HepG2 (cell line): ENCODE data around the gene CARS2. TPM values are rescaled to one million over a fixed set of nuclear protein-coding genes. Genes with fewer than 3 reads are reported as not detected.

Experiments
- ATAC-seq: fragments of 200-7000 bp; cut with Tn5 transposase; 3 replicates; pipeline ENCODE4 v1.9.1; 2020; ENCODE audit warnings: mild to moderate bottlenecking, moderate library complexity
- BruUV-seq: library from RNA; stranded (reverse); fragments of 400-500 nt; replicated peaks from 2 replicates; lab custom pipeline; 2021; lab: Mats Ljungman, UMichigan
- CTCF ChIA-PET: fragments of 300-600 bp; formaldehyde crosslinking; extraction: SDS; loops from one replicate; lab custom pipeline; 2021; ENCODE audit warnings: low total read pairs, inconsistent platforms, low intra/inter-chr PET ratio; lab: Yijun Ruan, JAX
- POLR2A ChIA-PET: fragments of 350-600 bp; sonication (Branson Sonifier 250); formaldehyde crosslinking; loops from one replicate; lab custom pipeline; 2020; ENCODE audit warnings: antibody characterized with exemption, inconsistent platforms; lab: Yijun Ruan, JAX
- DNase-seq: peaks from one replicate; pipeline ENCODE4 v3.0.0-alpha.2; 2015; ENCODE audit warnings: low spot score
- FAIRE-seq: peaks from 3 replicates; lab custom pipeline; 2011; peaks lifted over from hg19 to GRCh38; lab: Jason Lieb, UNC
- H2AFZ ChIP-seq: one replicate; pipeline ENCODE4 v1.6.1; 2011; ENCODE audit warnings: low read length, inconsistent platforms
- H3K27ac ChIP-seq: fragments of 300-600 bp; 3 replicates; pipeline ENCODE4 v1.8.0; 2011; ENCODE audit warnings: mixed run types, mild to moderate bottlenecking, mixed read lengths, low read length, inconsistent platforms; ENCODE audit not compliant: insufficient read depth; ENCODE audit errors: extremely low read length
- H3K27me3 ChIP-seq, 2 experiments: fragments of 200-600 bp in 1 of 2; 2 replicates in 1 of 2; 3 replicates in 1 of 2; pipeline versions ENCODE4 v1.6.0 to v1.8.0; 2011; ENCODE audit warnings: low read length in 2 of 2, mild to moderate bottlenecking in 2 of 2, moderate library complexity in 2 of 2, inconsistent platforms in 1 of 2; ENCODE audit not compliant: insufficient read depth in 2 of 2, control insufficient read depth in 1 of 2
- H3K36me3 ChIP-seq, 2 experiments: fragments of 200-600 bp in 1 of 2; replicated peaks in 1 of 2; 2 replicates in 1 of 2; 3 replicates in 1 of 2; pipeline versions ENCODE4 v1.5.1 to v1.8.0; 2011; ENCODE audit warnings: low read length in 2 of 2, inconsistent platforms in 1 of 2; ENCODE audit not compliant: insufficient read depth in 2 of 2, control insufficient read depth in 1 of 2
- H3K4me1 ChIP-seq: 2 replicates; pipeline ENCODE4 v1.5.1; 2012; ENCODE audit warnings: low read length, inconsistent platforms; ENCODE audit not compliant: insufficient read depth
- H3K4me2 ChIP-seq: 2 replicates; pipeline ENCODE4 v1.6.0; 2011; ENCODE audit warnings: low read depth, low read length, inconsistent platforms
- H3K4me3 ChIP-seq, 3 experiments: fragments of 200-600 bp in 1 of 3; sonication (generic), shearing (Covaris generic) in 1 of 3; replicated peaks in 1 of 3; 2 replicates each; pipeline ENCODE4 v1.5.1; 2011 to 2016; ENCODE audit warnings: low read length in 3 of 3, inconsistent platforms in 2 of 3, low read depth in 2 of 3, mild to moderate bottlenecking in 2 of 3, control low read depth in 1 of 3, mixed read lengths in 1 of 3; ENCODE audit not compliant: insufficient read depth in 1 of 3
- H3K79me2 ChIP-seq: one replicate; pipeline ENCODE4 v1.6.1; 2011; ENCODE audit warnings: low read length, inconsistent platforms; ENCODE audit not compliant: insufficient read depth
- H3K9ac ChIP-seq: 2 replicates; pipeline ENCODE4 v1.6.0; 2011; ENCODE audit warnings: mild to moderate bottlenecking, low read depth, low read length, inconsistent platforms; ENCODE audit not compliant: insufficient read depth
- H3K9me3 ChIP-seq: 2 replicates; pipeline ENCODE4 v1.5.1; 2012; ENCODE audit warnings: mild to moderate bottlenecking, low read length
- H4K20me1 ChIP-seq: 2 replicates; pipeline ENCODE4 v1.6.0; 2011; ENCODE audit warnings: inconsistent platforms, mild to moderate bottlenecking, low read length, moderate library complexity; ENCODE audit not compliant: insufficient read depth
- MEIS2 ChIP-seq: sonication (generic); formaldehyde crosslinking; IDR thresholded peaks from 2 replicates; pipeline ENCODE4 v1.9.0; 2021; ENCODE audit warnings: mild to moderate bottlenecking, missing genetic modification reagents
- RELA ChIP-seq: sonication (generic); formaldehyde crosslinking; IDR thresholded peaks from 2 replicates; pipeline ENCODE4 v1.4.0; 2020; ENCODE audit warnings: missing genetic modification reagents
- RFXAP ChIP-seq: sonication (generic); formaldehyde crosslinking; IDR thresholded peaks from 2 replicates; pipeline ENCODE4 v1.4.0; 2020; ENCODE audit warnings: missing genetic modification reagents, borderline replicate concordance
- XBP1 ChIP-seq: sonication (generic); formaldehyde crosslinking; IDR thresholded peaks from 2 replicates; pipeline ENCODE4 v1.5.0; 2020; ENCODE audit warnings: missing genetic modification reagents
- ZFP36L1 ChIP-seq: sonication (generic); formaldehyde crosslinking; IDR thresholded peaks from 2 replicates; pipeline ENCODE4 v1.8.0; 2022; ENCODE audit warnings: mild to moderate bottlenecking, missing genetic modification reagents, moderate library complexity
- ZNF644 ChIP-seq: IDR thresholded peaks from 2 replicates; pipeline ENCODE4 v1.6.1; 2016; ENCODE audit warnings: low read depth
- ZSCAN31 ChIP-seq: sonication (generic); formaldehyde crosslinking; IDR thresholded peaks from 2 replicates; pipeline ENCODE4 v1.5.0; 2020; ENCODE audit warnings: low read depth, mild to moderate bottlenecking, missing genetic modification reagents
- WGBS: methylation state at CpG from one replicate; pipeline ENCODE4 v1.1.6; 2017; ENCODE audit warnings: low lambda C conversion rate; 5-methylcytosine and 5-hydroxymethylcytosine counted together
- in situ Hi-C: cut with HindIII; loops from 2 replicates; pipeline ENCODE4 v1.10.0; 2017; ENCODE audit warnings: low pct_unique_long_range_greater_than_20kb; ENCODE audit not compliant: extremely low pct_ligation_motif_present
- intact Hi-C: fragments of 100-400 bp; cut with micrococcal nuclease; formaldehyde crosslinking; loops from one replicate; pipeline ENCODE4 v1.10.0; 2022; ENCODE audit not compliant: unreplicated experiment
- polyA plus RNA-seq, 8 experiments: library from polyadenylated mRNA; depleted of rRNA in 3 of 8; stranded (reverse) in 7 of 8; unstranded in 1 of 8; fragments of >200 nt; fragmentation: Illumina TruSeq in 4 of 8; extraction: Trizol in 4 of 8; gene quantifications; 2 replicates each; pipeline versions ENCODE4 v1.2.1 to v1.2.3, GENCODE V29; 2011 to 2016; ENCODE audit warnings: low read depth in 4 of 8, missing spikeins in 1 of 8, mixed read lengths in 1 of 8; ENCODE audit not compliant: insufficient read depth in 1 of 8
- total RNA-seq, 5 experiments: library from RNA; depleted of rRNA; stranded (reverse); fragments of >200 nt; fragmentation: Illumina TruSeq; extraction: Trizol; gene quantifications; 2 replicates each; pipeline ENCODE4 v1.2.3, GENCODE V29; 2016; ENCODE audit warnings: low read depth in 1 of 5
- TF ChIP-seq, protein P1 (sequence below): sonication (generic); formaldehyde crosslinking; IDR thresholded peaks from 2 replicates; pipeline ENCODE4 v1.4.0; 2020; ENCODE audit warnings: missing genetic modification reagents
- TF ChIP-seq, protein P2 (sequence below): sonication (generic); formaldehyde crosslinking; IDR thresholded peaks from 2 replicates; pipeline ENCODE4 v1.5.1; 2020; ENCODE audit warnings: missing genetic modification reagents, mild to moderate bottlenecking, borderline replicate concordance
- TF ChIP-seq, protein P3 (sequence below): sonication (generic); formaldehyde crosslinking; IDR thresholded peaks from 2 replicates; pipeline ENCODE4 v1.4.0; 2020; ENCODE audit warnings: missing genetic modification reagents, borderline replicate concordance
- TF ChIP-seq, protein P4 (sequence below): sonication (generic); formaldehyde crosslinking; IDR thresholded peaks from 2 replicates; pipeline ENCODE4 v1.4.0; 2020; ENCODE audit warnings: missing genetic modification reagents
- TF ChIP-seq, protein P5 (sequence below): sonication (generic); formaldehyde crosslinking; IDR thresholded peaks from 2 replicates; pipeline ENCODE4 v1.8.1; 2023; ENCODE audit warnings: mild to moderate bottlenecking, missing genetic modification reagents
- TF ChIP-seq, protein P6 (sequence below): sonication (generic); formaldehyde crosslinking; IDR thresholded peaks from 2 replicates; pipeline ENCODE4 v1.4.0; 2020; ENCODE audit warnings: mild to moderate bottlenecking, missing genetic modification reagents

CARS2 gene
- total and polyA plus RNA-seq, 2 of the 13 experiments (the other 11 are each of a cell fraction or from before 2014, with no cell fraction given), result 41.1 to 59.3 TPM

DNA sequence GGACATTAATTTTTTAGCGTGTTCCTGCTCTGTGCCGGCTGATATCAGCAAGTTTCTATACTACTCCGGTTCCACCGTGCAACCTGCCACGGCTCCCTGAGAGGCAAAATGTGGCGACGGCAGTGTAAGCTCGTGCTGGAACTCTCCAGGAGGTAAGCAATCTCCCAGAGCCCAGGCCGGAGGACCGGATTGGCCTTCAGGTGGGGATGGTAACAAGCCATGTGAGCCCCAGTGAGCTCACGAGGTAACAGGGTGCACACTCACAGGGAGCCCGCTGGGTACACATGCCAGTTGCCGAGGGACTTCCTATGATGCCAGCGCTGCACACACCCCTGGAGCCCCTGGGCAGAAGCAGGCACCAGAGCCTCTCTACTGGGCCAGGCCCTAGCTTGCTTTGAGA lies 52.1 kb downstream of the CARS2 start (continued):
- TF ChIP-seq, protein P1, sequence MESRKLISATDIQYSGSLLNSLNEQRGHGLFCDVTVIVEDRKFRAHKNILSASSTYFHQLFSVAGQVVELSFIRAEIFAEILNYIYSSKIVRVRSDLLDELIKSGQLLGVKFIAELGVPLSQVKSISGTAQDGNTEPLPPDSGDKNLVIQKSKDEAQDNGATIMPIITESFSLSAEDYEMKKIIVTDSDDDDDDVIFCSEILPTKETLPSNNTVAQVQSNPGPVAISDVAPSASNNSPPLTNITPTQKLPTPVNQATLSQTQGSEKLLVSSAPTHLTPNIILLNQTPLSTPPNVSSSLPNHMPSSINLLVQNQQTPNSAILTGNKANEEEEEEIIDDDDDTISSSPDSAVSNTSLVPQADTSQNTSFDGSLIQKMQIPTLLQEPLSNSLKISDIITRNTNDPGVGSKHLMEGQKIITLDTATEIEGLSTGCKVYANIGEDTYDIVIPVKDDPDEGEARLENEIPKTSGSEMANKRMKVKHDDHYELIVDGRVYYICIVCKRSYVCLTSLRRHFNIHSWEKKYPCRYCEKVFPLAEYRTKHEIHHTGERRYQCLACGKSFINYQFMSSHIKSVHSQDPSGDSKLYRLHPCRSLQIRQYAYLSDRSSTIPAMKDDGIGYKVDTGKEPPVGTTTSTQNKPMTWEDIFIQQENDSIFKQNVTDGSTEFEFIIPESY (CRISPR knock-in tag), result no peak
- no peak for TF ChIP-seq RELA (CRISPR knock-in tag)
- TF ChIP-seq, protein P2, sequence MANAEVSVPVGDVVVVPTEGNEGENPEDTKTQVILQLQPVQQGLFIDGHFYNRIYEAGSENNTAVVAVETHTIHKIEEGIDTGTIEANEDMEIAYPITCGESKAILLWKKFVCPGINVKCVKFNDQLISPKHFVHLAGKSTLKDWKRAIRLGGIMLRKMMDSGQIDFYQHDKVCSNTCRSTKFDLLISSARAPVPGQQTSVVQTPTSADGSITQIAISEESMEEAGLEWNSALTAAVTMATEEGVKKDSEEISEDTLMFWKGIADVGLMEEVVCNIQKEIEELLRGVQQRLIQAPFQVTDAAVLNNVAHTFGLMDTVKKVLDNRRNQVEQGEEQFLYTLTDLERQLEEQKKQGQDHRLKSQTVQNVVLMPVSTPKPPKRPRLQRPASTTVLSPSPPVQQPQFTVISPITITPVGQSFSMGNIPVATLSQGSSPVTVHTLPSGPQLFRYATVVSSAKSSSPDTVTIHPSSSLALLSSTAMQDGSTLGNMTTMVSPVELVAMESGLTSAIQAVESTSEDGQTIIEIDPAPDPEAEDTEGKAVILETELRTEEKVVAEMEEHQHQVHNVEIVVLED, result no peak
- TF ChIP-seq, protein P3, sequence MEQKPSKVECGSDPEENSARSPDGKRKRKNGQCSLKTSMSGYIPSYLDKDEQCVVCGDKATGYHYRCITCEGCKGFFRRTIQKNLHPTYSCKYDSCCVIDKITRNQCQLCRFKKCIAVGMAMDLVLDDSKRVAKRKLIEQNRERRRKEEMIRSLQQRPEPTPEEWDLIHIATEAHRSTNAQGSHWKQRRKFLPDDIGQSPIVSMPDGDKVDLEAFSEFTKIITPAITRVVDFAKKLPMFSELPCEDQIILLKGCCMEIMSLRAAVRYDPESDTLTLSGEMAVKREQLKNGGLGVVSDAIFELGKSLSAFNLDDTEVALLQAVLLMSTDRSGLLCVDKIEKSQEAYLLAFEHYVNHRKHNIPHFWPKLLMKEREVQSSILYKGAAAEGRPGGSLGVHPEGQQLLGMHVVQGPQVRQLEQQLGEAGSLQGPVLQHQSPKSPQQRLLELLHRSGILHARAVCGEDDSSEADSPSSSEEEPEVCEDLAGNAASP (CRISPR knock-in tag), result no peak

DNA sequence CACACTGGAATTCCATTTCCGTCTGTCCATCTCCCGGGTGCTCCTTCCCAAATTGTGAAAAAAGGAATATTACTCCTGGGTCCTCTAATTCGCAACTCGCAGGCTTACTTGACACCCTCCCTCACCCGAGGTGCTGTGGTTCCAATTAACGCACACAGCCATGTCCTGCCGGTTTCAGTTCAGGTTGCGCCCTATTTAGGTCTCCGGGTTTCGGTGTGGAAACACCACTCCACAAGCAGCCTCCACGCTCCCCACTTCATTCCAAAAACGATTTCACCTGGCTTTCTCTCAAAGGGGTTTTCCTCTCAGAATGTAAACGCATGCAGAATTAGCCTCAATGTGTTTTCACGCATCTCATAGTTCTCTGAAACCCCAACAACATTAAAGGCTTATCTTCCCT lies 52.6 kb downstream of the CARS2 start:
- no peaks in the 10 kb centered on the region for H3K4me1 ChIP-seq
- BruUV-seq, result no TSS peak
- POLR2A ChIA-PET, result no interaction called here
- no peak overlapping the region for H2AFZ ChIP-seq
- intact Hi-C loops, result no loop called here
- no peak overlapping the region for H3K9ac ChIP-seq
- no peaks in the 10 kb centered on the region for H3K9me3 ChIP-seq
- ATAC-seq (no peak), DNase-seq (no peak), FAIRE-seq (no peak)
- H3K27me3 ChIP-seq, result no peaks in the 10 kb centered on the region
- WGBS, result 90% methylated on average over 14 of the region's 14 CpGs
- H3K36me3 ChIP-seq, result peaks cover 5 to 35% of the 10 kb centered on the region in 2 experiments
- no peak overlapping the region for H3K4me2 ChIP-seq
- no peaks in the 10 kb centered on the region for H3K79me2 ChIP-seq
- in situ Hi-C loops, result no loop called here
- no peaks in the 10 kb centered on the region for H4K20me1 ChIP-seq
- CTCF ChIA-PET, result no interaction called here
- H3K4me3 ChIP-seq, result no peak overlapping the region
- H3K27ac ChIP-seq, result no peak overlapping the region
- TF ChIP-seq, protein P4, sequence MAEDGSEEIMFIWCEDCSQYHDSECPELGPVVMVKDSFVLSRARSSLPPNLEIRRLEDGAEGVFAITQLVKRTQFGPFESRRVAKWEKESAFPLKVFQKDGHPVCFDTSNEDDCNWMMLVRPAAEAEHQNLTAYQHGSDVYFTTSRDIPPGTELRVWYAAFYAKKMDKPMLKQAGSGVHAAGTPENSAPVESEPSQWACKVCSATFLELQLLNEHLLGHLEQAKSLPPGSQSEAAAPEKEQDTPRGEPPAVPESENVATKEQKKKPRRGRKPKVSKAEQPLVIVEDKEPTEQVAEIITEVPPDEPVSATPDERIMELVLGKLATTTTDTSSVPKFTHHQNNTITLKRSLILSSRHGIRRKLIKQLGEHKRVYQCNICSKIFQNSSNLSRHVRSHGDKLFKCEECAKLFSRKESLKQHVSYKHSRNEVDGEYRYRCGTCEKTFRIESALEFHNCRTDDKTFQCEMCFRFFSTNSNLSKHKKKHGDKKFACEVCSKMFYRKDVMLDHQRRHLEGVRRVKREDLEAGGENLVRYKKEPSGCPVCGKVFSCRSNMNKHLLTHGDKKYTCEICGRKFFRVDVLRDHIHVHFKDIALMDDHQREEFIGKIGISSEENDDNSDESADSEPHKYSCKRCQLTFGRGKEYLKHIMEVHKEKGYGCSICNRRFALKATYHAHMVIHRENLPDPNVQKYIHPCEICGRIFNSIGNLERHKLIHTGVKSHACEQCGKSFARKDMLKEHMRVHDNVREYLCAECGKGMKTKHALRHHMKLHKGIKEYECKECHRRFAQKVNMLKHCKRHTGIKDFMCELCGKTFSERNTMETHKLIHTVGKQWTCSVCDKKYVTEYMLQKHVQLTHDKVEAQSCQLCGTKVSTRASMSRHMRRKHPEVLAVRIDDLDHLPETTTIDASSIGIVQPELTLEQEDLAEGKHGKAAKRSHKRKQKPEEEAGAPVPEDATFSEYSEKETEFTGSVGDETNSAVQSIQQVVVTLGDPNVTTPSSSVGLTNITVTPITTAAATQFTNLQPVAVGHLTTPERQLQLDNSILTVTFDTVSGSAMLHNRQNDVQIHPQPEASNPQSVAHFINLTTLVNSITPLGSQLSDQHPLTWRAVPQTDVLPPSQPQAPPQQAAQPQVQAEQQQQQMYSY (CRISPR knock-in tag), result no peak
- TF ChIP-seq, protein P5, sequence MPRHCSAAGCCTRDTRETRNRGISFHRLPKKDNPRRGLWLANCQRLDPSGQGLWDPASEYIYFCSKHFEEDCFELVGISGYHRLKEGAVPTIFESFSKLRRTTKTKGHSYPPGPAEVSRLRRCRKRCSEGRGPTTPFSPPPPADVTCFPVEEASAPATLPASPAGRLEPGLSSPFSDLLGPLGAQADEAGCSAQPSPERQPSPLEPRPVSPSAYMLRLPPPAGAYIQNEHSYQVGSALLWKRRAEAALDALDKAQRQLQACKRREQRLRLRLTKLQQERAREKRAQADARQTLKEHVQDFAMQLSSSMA (CRISPR knock-in tag), result no peak
- TF ChIP-seq ZFP36L1 (CRISPR knock-in tag), result no peak
- TF ChIP-seq ZNF644 (CRISPR knock-in tag), result no peak
- no peak for TF ChIP-seq RFXAP
- no peak for TF ChIP-seq ZSCAN31 (CRISPR knock-in tag)
- no peak for TF ChIP-seq XBP1 (CRISPR knock-in tag)
- no peak for TF ChIP-seq MEIS2
- TF ChIP-seq, protein P6, sequence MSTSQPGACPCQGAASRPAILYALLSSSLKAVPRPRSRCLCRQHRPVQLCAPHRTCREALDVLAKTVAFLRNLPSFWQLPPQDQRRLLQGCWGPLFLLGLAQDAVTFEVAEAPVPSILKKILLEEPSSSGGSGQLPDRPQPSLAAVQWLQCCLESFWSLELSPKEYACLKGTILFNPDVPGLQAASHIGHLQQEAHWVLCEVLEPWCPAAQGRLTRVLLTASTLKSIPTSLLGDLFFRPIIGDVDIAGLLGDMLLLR (CRISPR knock-in tag), result no peak
